ENCODE measurements around the gene DIS3L2. TPM values are rescaled to one million over a fixed set of nuclear protein-coding genes. Genes with fewer than 3 reads are reported as not detected.
A peak's percentile ranks its signal among the peaks of the same experiment; 100 is the strongest.

The DIS3L2 gene
- total and polyA plus RNA-seq, 2 experiments from 2014 or later, result 15.2 to 25.3 TPM

GRCh38 chr2:232275670-232276069, 314.2 kb downstream of the DIS3L2 start:
- Histone ChIP-seq H3K27ac (ENCODE audit: low read depth) (no peak overlapping the region), H3K4me1 (ENCODE audit: insufficient read depth) (peaks cover 18% of the 10 kb centered on the region), H3F3A (replicated peaks; ENCODE audit: low read depth) (no peaks in the 10 kb centered on the region), H3K9me2 (ENCODE audit: insufficient read depth) (no peaks in the 10 kb centered on the region), H3K27me3 (ENCODE audit: insufficient read depth) (no peaks in the 10 kb centered on the region), H2AFZ (no peak overlapping the region), H4K20me1 (replicated peaks; ENCODE audit: insufficient read depth) (no peaks in the 10 kb centered on the region), H3K79me2 (replicated peaks; ENCODE audit: insufficient read depth) (no peaks in the 10 kb centered on the region), H3K4me2 (no peak overlapping the region), H3K4me3 (no peak overlapping the region), H3K36me3 (ENCODE audit: insufficient read depth) (no peaks in the 10 kb centered on the region)
- peaks cover 3% of the 10 kb centered on the region; the same call in 1 of the 3 replicates for H3K36me3 Mint-ChIP-seq (ENCODE audit: low read depth)
- DNase-seq (ENCODE audit: low spot score) (no peak), ATAC-seq (no peak)
- H3K4me1 Mint-ChIP-seq, result peaks cover 26% of the 10 kb centered on the region
- H3K27me3 Mint-ChIP-seq (ENCODE audit: insufficient read depth, low read depth, poor library complexity), result peaks cover 3% of the 10 kb centered on the region
- H3K4me3 Mint-ChIP-seq, result no peak overlapping the region
- no peak for TF ChIP-seq ZNF331 (CRISPR knock-in tag; IDR thresholded peaks at IDR 0.05; ENCODE audit: low read depth)
- no peak for TF ChIP-seq ETS1 (IDR thresholded peaks at IDR 0.05)
- no peak for TF ChIP-seq ZNF462 (CRISPR knock-in tag; IDR thresholded peaks at IDR 0.05)
- H3K9me3 Mint-ChIP-seq, result 0 out of 3 replicates have a peak, but pooled peaks cover 3% of the 10 kb centered on the region
- no peak overlapping the region for H3K27ac Mint-ChIP-seq

GRCh38 chr2:232276084-232276732, 314.7 kb downstream of the DIS3L2 start:
- H3K9me3 Mint-ChIP-seq, result 0 out of 3 replicates have a peak, but pooled peaks cover 3% of the 10 kb centered on the region
- H3K27ac Mint-ChIP-seq, result no peak overlapping the region

More at GRCh38 chr2:232276084-232276732, 314.7 kb downstream of the DIS3L2 start:
- no peaks in the 10 kb centered on the region for H3F3A ChIP-seq (replicated peaks; ENCODE audit: low read depth)
- no peak overlapping the region for H3K27ac ChIP-seq (ENCODE audit: low read depth)
- H3K36me3 ChIP-seq (ENCODE audit: insufficient read depth), result no peaks in the 10 kb centered on the region
- no peaks in the 10 kb centered on the region for H3K9me2 ChIP-seq (ENCODE audit: insufficient read depth)
- H3K27me3 ChIP-seq (ENCODE audit: insufficient read depth), result no peaks in the 10 kb centered on the region
- TF ChIP-seq NANOG (IDR thresholded peaks at IDR 0.05; ENCODE audit: borderline replicate concordance) (no peak), POLR2AphosphoS5 (IDR thresholded peaks at IDR 0.05; ENCODE audit: low read depth) (no peak), REST (IDR thresholded peaks at IDR 0.05; ENCODE audit: unreplicated experiment) (no peak), STAT1 (IDR thresholded peaks at IDR 0.05; ENCODE audit: unreplicated experiment) (no peak), ETS1 (IDR thresholded peaks at IDR 0.05) (no peak)
- no peak overlapping the region for H3K4me3 ChIP-seq
- Mint-ChIP-seq H3K36me3 (ENCODE audit: low read depth) (peaks cover 3% of the 10 kb centered on the region; the same call in 1 of the 3 replicates), H3K27me3 (ENCODE audit: insufficient read depth, low read depth, poor library complexity) (peaks cover 3% of the 10 kb centered on the region), H3K4me3 (no peak overlapping the region; the same call in 2 of the 3 replicates), H3K4me1 (peaks cover 21% of the 10 kb centered on the region)
- no peaks in the 10 kb centered on the region for H3K79me2 ChIP-seq (replicated peaks; ENCODE audit: insufficient read depth)
- DNase-seq (ENCODE audit: low spot score) (no peak), ATAC-seq (peak; percentile 43)
- no peaks in the 10 kb centered on the region for H4K20me1 ChIP-seq (replicated peaks; ENCODE audit: insufficient read depth)
- H3K4me2 ChIP-seq, result peak overlapping the region; percentile 66
- no peak overlapping the region for H2AFZ ChIP-seq
- H3K4me1 ChIP-seq (ENCODE audit: insufficient read depth), result peaks cover 18% of the 10 kb centered on the region
